Measurements from ENCODE around the gene DGAT2.
A peak's percentile ranks its signal among the peaks of the same experiment; 100 is the strongest.

DGAT2 gene

GRCh38 chr11:75768112-75768908 is at the start of gene DGAT2:
Gene DGAT2, plus strand, starts transcription at chr11:75768778. Its CDS starts 214 bp downstream, at chr11:75768992.
- Histone ChIP-seq H3K9me3 (ENCODE audit: control insufficient read depth in 1 of 2, low read length in 2 of 2) (no peaks in the 10 kb centered on the region), H3K4me3 (ENCODE audit: low read depth in 1 of 2, low read length in 2 of 2) (peak within 1 kb of the TSS; percentile 47 to 51), H3K4me1 (ENCODE audit: control insufficient read depth in 1 of 2, insufficient read depth in 2 of 2, low read length in 2 of 2) (peaks cover 0 to 15% of the 10 kb centered on the region in 2 donors), H3K27ac (ENCODE audit: low read length) (no peak within 1 kb of the TSS), H3K36me3 (ENCODE audit: control insufficient read depth in 1 of 2, insufficient read depth in 2 of 2, low read length in 2 of 2) (no peaks in the 10 kb centered on the region), H3K27me3 (ENCODE audit: low read depth, low read length) (no peaks in the 10 kb centered on the region)

DNA sequence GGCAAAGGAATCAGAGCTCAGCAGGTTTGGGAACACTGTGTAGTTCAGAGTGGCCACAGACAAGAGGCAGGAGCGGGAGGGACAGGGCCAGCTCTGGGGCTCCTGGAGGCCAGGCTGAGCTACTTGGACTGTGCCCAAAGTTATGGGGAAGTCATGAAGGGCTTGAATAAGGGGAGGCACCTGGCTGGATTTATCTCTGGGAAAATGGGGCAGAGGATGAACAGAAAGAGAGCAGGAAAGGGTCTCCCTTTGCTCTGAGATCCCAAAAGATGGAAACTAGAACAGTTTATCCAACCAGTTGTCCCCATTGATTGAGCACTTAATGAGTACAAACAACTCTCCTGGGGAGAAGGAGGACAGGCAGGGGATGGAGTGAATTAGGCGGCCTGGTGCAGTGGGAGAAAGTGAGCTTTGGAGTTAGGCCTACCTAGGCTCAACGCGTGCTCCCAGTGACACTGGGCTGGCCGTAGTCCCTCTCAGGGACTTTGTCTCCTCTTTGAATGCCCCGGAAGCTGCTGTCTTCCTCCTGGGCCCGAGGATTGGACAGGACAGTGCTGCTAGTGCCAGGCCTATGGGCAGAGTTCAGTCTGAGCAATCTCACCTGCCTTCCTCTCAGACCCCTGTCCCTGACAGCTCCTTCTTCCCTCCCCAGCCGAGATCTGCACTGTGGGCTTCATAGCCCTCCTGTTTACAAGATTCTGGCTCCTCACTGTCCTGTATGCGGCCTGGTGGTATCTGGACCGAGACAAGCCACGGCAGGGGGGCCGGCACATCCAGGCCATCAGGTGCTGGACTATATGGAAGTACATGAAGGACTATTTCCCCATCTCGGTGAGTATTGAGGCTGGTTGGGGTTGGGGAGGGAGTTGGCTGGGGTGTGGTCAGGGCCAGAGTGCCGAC is 49.0 kb upstream of the DGAT2 start:
- H3K27ac ChIP-seq (ENCODE audit: low read length): peak overlapping the region; percentile 73

GRCh38 chr11:75720639-75721038 is 47.9 kb upstream of the DGAT2 start:
- Histone ChIP-seq H3K4me1 (ENCODE audit: control insufficient read depth in 1 of 2, insufficient read depth in 2 of 2, low read length in 2 of 2) (no peaks in the 10 kb centered on the region), H3K27me3 (ENCODE audit: low read depth, low read length) (no peaks in the 10 kb centered on the region), H3K9me3 (ENCODE audit: control insufficient read depth in 1 of 2, low read length in 2 of 2) (no peaks in the 10 kb centered on the region), H3K4me3 (ENCODE audit: low read depth in 1 of 2, low read length in 2 of 2) (no peak overlapping the region), H3K27ac (ENCODE audit: low read length) (no peak overlapping the region), H3K36me3 (ENCODE audit: control insufficient read depth in 1 of 2, insufficient read depth in 2 of 2, low read length in 2 of 2) (no peaks in the 10 kb centered on the region)

More for the DNA sequence above, 49.0 kb upstream of the DGAT2 start:
- Histone ChIP-seq H3K4me1 (ENCODE audit: control insufficient read depth in 1 of 2, insufficient read depth in 2 of 2, low read length in 2 of 2) (no peaks in the 10 kb centered on the region), H3K36me3 (ENCODE audit: control insufficient read depth in 1 of 2, insufficient read depth in 2 of 2, low read length in 2 of 2) (no peaks in the 10 kb centered on the region), H3K27me3 (ENCODE audit: low read depth, low read length) (no peaks in the 10 kb centered on the region), H3K9me3 (ENCODE audit: control insufficient read depth in 1 of 2, low read length in 2 of 2) (no peaks in the 10 kb centered on the region), H3K4me3 (ENCODE audit: low read depth in 1 of 2, low read length in 2 of 2) (peak overlapping the region in 1 of 2 donors; percentile 49)

- no peaks in the 10 kb centered on the region for H3K4me1 ChIP-seq (ENCODE audit: control insufficient read depth in 1 of 2, insufficient read depth in 2 of 2, low read length in 2 of 2)
- no peak overlapping the region for H3K4me3 ChIP-seq (ENCODE audit: low read depth in 1 of 2, low read length in 2 of 2)
- H3K27ac ChIP-seq (ENCODE audit: low read length): peak overlapping the region; percentile 56
- no peaks in the 10 kb centered on the region for H3K9me3 ChIP-seq (ENCODE audit: control insufficient read depth in 1 of 2, low read length in 2 of 2)
- no peaks in the 10 kb centered on the region for H3K36me3 ChIP-seq (ENCODE audit: control insufficient read depth in 1 of 2, insufficient read depth in 2 of 2, low read length in 2 of 2)
- no peaks in the 10 kb centered on the region for H3K27me3 ChIP-seq (ENCODE audit: low read depth, low read length)
These were observed 46.5 kb upstream of the DGAT2 start for GRCh38 chr11:75721852-75722668.

DNA sequence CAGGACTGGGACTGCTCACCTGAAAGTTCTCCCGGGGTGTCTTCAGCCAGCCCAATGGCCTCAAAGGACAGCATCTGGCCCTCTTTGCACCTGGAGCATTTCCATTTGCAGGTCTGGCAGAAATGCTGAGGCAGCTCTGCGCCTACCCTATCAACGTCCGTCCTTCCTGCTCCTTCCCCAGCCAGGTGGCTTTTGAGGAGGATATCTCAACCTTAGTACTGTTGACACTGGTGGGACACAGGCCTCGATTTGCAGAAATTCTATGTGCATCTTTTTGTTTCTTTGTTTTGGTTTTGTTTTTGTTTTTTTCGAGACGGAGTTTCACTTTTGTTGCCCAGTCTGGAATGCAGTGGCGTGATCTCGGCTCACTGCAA is 45.9 kb upstream of the DGAT2 start:
- Histone ChIP-seq H3K27ac (ENCODE audit: low read length) (peak overlapping the region; percentile 56), H3K27me3 (ENCODE audit: low read depth, low read length) (no peaks in the 10 kb centered on the region), H3K9me3 (ENCODE audit: control insufficient read depth in 1 of 2, low read length in 2 of 2) (no peaks in the 10 kb centered on the region), H3K4me3 (ENCODE audit: low read depth in 1 of 2, low read length in 2 of 2) (no peak overlapping the region), H3K36me3 (ENCODE audit: control insufficient read depth in 1 of 2, insufficient read depth in 2 of 2, low read length in 2 of 2) (no peaks in the 10 kb centered on the region), H3K4me1 (ENCODE audit: control insufficient read depth in 1 of 2, insufficient read depth in 2 of 2, low read length in 2 of 2) (no peaks in the 10 kb centered on the region)

DNA sequence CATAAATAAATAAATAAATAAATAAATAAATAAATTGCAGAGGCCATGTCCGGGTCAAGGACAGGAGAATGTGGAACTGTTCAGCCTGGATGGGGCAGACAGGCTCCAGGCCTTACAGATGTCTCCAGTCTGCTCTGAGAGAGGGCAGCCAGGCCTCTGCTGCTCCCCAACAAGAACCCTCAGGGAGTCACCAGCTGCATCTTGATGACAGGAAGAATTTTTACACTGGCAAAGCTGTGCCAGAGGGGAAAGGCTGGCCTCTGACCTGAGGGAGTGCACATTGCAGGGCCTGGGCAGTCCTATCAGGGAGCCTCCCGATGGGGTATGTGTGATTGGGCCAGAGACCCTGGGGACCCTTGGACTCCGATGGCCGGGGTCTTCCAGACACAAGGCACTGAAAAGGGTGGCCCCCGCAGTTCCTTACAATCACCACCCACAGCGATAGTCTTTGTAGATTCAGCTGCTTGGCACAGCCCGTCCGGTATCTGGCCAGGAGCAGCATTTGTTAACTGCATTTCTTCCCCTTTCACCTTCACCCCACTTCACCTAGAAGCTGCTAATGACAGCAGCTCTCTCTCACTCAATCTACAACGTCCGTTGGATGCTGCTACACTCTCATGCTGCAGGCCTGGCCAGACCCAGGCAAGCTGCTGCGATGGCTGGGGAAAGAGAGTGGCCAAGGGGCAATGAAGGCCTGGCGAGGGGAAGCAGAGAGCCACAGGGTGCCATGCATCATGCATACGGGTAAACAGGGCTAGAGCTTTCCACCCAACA is 42.8 kb upstream of the DGAT2 start:
- H3K36me3 ChIP-seq (ENCODE audit: control insufficient read depth in 1 of 2, insufficient read depth in 2 of 2, low read length in 2 of 2): no peaks in the 10 kb centered on the region
- no peak overlapping the region for H3K27ac ChIP-seq (ENCODE audit: low read length)
- H3K27me3 ChIP-seq (ENCODE audit: low read depth, low read length): no peaks in the 10 kb centered on the region
- H3K9me3 ChIP-seq (ENCODE audit: control insufficient read depth in 1 of 2, low read length in 2 of 2): no peaks in the 10 kb centered on the region
- H3K4me3 ChIP-seq (ENCODE audit: low read depth in 1 of 2, low read length in 2 of 2): no peak overlapping the region
- H3K4me1 ChIP-seq (ENCODE audit: control insufficient read depth in 1 of 2, insufficient read depth in 2 of 2, low read length in 2 of 2): no peaks in the 10 kb centered on the region

GRCh38 chr11:75728992-75729391 is 39.6 kb upstream of the DGAT2 start:
- Histone ChIP-seq H3K9me3 (ENCODE audit: control insufficient read depth in 1 of 2, low read length in 2 of 2) (no peaks in the 10 kb centered on the region), H3K36me3 (ENCODE audit: control insufficient read depth in 1 of 2, insufficient read depth in 2 of 2, low read length in 2 of 2) (no peaks in the 10 kb centered on the region), H3K27me3 (ENCODE audit: low read depth, low read length) (no peaks in the 10 kb centered on the region), H3K4me1 (ENCODE audit: control insufficient read depth in 1 of 2, insufficient read depth in 2 of 2, low read length in 2 of 2) (no peaks in the 10 kb centered on the region), H3K27ac (ENCODE audit: low read length) (no peak overlapping the region), H3K4me3 (ENCODE audit: low read depth in 1 of 2, low read length in 2 of 2) (no peak overlapping the region)

- Histone ChIP-seq H3K27me3 (ENCODE audit: low read depth, low read length) (no peaks in the 10 kb centered on the region), H3K36me3 (ENCODE audit: control insufficient read depth in 1 of 2, insufficient read depth in 2 of 2, low read length in 2 of 2) (no peaks in the 10 kb centered on the region), H3K4me3 (ENCODE audit: low read depth in 1 of 2, low read length in 2 of 2) (no peak overlapping the region), H3K27ac (ENCODE audit: low read length) (no peak overlapping the region), H3K9me3 (ENCODE audit: control insufficient read depth in 1 of 2, low read length in 2 of 2) (no peaks in the 10 kb centered on the region), H3K4me1 (ENCODE audit: control insufficient read depth in 1 of 2, insufficient read depth in 2 of 2, low read length in 2 of 2) (no peaks in the 10 kb centered on the region)
These were observed 37.5 kb upstream of the DGAT2 start for GRCh38 chr11:75731095-75731494.

- H3K27me3 ChIP-seq (ENCODE audit: low read depth, low read length): no peaks in the 10 kb centered on the region
- H3K4me3 ChIP-seq (ENCODE audit: low read depth in 1 of 2, low read length in 2 of 2): no peak overlapping the region
- no peaks in the 10 kb centered on the region for H3K4me1 ChIP-seq (ENCODE audit: control insufficient read depth in 1 of 2, insufficient read depth in 2 of 2, low read length in 2 of 2)
- H3K9me3 ChIP-seq (ENCODE audit: control insufficient read depth in 1 of 2, low read length in 2 of 2): no peaks in the 10 kb centered on the region
- H3K27ac ChIP-seq (ENCODE audit: low read length): peak overlapping the region; percentile 39
- no peaks in the 10 kb centered on the region for H3K36me3 ChIP-seq (ENCODE audit: control insufficient read depth in 1 of 2, insufficient read depth in 2 of 2, low read length in 2 of 2)
These were observed 35.5 kb upstream of the DGAT2 start for GRCh38 chr11:75733071-75733430.

DNA sequence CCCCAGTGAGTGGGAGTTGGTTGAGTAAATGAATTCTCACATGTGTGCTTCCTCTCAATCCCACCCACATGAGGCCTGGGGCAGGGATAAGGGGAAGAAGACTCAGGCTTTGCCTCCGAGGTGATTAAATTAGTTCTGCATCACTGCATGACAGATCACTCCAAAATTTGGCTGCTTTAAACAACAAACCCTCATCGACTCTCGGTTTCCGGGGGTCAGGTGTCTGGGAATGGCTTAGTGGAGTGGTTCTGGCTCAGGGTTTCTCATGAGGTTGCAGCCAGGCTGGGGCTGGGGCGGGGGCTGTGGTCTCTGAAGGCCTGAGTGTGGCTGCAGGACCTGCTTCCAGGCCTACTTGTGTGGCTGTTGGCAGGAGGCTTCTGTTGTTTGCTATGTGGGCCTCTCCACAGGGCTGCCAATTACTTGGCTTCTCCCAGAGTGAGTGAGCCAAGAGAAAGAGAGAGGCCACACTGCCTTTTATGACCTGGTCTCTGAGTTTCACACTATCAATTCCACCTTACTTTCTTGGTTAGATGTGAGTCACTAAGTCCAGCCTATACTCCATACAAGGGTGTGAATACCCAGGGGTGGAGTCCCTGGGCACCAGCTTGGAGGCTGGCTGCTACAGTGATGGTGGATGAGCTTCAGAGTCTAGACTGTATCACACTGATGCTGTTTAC is 35.0 kb upstream of the DGAT2 start:
- Histone ChIP-seq H3K9me3 (ENCODE audit: control insufficient read depth in 1 of 2, low read length in 2 of 2) (no peaks in the 10 kb centered on the region), H3K4me1 (ENCODE audit: control insufficient read depth in 1 of 2, insufficient read depth in 2 of 2, low read length in 2 of 2) (no peaks in the 10 kb centered on the region), H3K4me3 (ENCODE audit: low read depth in 1 of 2, low read length in 2 of 2) (no peak overlapping the region), H3K36me3 (ENCODE audit: control insufficient read depth in 1 of 2, insufficient read depth in 2 of 2, low read length in 2 of 2) (no peaks in the 10 kb centered on the region), H3K27me3 (ENCODE audit: low read depth, low read length) (no peaks in the 10 kb centered on the region), H3K27ac (ENCODE audit: low read length) (peak overlapping the region; percentile 39)
